Activated T-cell treated with anti-CD3 and anti-CD28 coated beads, Interleukin-2, amount 50 U/mL, for 24 hours (primary cell): ENCODE measurements around the gene NOXA1.
"Not testable (repeated sequence)": the region's sequence is repeated elsewhere in the genome, so short reads cannot be mapped to it uniquely, and the experiment has no call there.

Source experiments
- DNase-seq: peaks from one replicate; pipeline ENCODE4 v3.0.0-alpha.2; 2020
- H3K27ac Mint-ChIP-seq: 2 replicates; pipeline ENCODE4 v1.8.0; 2020; ENCODE audit warnings: mild to moderate bottlenecking, mixed read lengths
- H3K27me3 Mint-ChIP-seq: 2 replicates; pipeline ENCODE4 v1.8.0; 2020; ENCODE audit warnings: mixed read lengths
- H3K36me3 Mint-ChIP-seq: 2 replicates; pipeline ENCODE4 v1.8.0; 2020; ENCODE audit warnings: low read depth, mixed read lengths
- H3K4me1 Mint-ChIP-seq: 2 replicates; pipeline ENCODE4 v1.8.0; 2020; ENCODE audit warnings: low read depth, mixed read lengths
- H3K4me3 Mint-ChIP-seq: 2 replicates; pipeline ENCODE4 v1.8.0; 2020; ENCODE audit warnings: mild to moderate bottlenecking, moderate library complexity, mixed read lengths
- H3K9me3 Mint-ChIP-seq: 2 replicates; pipeline ENCODE4 v1.8.0; 2020; ENCODE audit warnings: mixed read lengths

The NOXA1 gene, protein sequence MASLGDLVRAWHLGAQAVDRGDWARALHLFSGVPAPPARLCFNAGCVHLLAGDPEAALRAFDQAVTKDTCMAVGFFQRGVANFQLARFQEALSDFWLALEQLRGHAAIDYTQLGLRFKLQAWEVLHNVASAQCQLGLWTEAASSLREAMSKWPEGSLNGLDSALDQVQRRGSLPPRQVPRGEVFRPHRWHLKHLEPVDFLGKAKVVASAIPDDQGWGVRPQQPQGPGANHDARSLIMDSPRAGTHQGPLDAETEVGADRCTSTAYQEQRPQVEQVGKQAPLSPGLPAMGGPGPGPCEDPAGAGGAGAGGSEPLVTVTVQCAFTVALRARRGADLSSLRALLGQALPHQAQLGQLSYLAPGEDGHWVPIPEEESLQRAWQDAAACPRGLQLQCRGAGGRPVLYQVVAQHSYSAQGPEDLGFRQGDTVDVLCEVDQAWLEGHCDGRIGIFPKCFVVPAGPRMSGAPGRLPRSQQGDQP

DNA sequence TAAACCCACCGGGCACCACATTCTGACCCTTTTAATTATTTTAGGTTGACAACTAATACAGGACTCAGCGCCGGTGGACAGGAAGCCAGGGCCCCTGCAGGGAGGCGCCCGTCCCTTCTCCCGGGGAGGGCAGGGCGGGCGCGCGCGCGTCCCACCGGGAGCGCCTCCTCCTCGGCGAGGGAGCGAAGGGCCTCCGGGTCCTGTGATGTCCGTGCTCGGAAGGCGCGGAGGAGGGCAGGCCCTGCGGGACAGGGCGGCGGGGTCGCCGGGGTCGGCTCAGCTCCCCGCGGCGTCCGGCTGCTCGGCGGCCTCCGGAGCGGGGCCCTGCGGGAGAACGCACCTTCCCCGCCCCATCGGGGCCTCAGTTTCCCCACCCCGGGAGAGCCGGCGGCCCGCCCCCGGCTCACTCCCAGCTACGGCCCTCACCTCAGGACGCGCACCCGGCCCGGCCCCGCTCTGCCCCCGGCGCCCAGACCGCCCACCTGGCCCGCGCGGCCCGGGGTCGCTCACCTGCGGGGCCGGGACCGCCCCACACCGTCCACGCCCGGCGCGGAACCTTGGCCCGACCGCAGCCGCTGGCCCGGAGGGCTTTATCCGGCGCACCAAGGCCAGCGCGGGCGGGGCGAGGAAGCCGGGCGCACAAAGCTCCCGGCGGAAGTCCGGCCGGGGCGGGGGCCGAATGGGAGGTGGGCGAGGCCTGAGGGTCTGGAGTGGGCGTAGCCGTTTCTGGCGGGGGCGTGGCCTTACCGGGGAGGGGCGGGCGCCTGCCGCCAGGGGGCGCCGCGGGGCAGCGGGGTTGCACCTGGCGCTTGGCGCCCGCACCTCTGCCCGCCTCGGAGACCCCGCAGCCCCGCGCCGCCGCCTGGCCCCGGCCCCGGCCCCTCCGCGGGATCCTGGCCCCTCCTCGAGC lies at the start of gene NOXA1, which contains the start of gene EXD3:
Gene NOXA1 (plus strand): TSS at position 790 of the 910 bp plus-strand sequence. CDS start 137 bp downstream, outside the sequence.
Gene EXD3 (minus strand): TSS at position 559 of the 910 bp plus-strand sequence. CDS start 27,805 bp downstream, outside the sequence.
- peaks cover 19% of the 10 kb centered on the region for H3K4me1 Mint-ChIP-seq
- peak within 1 kb of the TSS; percentile 86 for H3K4me3 Mint-ChIP-seq
- H3K36me3 Mint-ChIP-seq = peaks cover 14% of the 10 kb centered on the region
- peak; percentile 98 for DNase-seq
- H3K27ac Mint-ChIP-seq = peak within 1 kb of the TSS; percentile 70
- no peaks in the 10 kb centered on the region for H3K9me3 Mint-ChIP-seq
- H3K27me3 Mint-ChIP-seq = no peaks in the 10 kb centered on the region

DNA sequence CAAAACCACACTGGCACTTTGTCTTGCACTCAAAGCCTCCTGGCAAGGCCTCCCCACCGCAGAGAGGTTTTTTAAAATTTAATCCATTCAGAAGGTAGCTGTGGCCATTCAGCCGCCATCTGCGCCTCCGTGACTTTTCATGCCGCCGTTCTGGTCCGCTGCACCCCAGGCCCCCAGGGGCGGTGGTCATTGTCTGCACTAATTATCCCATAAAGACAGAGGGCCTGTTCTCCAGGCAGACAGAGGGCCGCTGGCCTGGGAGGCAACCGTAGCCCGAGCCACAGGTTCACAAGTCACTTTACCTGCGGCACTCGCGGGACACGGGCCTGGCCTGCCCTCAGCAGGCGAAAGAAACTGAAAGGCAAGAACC lies 49.6 kb upstream of the NOXA1 start:
- H3K27me3 Mint-ChIP-seq = no peaks in the 10 kb centered on the region
- DNase-seq = no peak
- no peak overlapping the region for H3K4me3 Mint-ChIP-seq
- H3K9me3 Mint-ChIP-seq = no peaks in the 10 kb centered on the region
- H3K4me1 Mint-ChIP-seq = no peaks in the 10 kb centered on the region
- H3K36me3 Mint-ChIP-seq = no peaks in the 10 kb centered on the region
- H3K27ac Mint-ChIP-seq = no peak overlapping the region

DNA sequence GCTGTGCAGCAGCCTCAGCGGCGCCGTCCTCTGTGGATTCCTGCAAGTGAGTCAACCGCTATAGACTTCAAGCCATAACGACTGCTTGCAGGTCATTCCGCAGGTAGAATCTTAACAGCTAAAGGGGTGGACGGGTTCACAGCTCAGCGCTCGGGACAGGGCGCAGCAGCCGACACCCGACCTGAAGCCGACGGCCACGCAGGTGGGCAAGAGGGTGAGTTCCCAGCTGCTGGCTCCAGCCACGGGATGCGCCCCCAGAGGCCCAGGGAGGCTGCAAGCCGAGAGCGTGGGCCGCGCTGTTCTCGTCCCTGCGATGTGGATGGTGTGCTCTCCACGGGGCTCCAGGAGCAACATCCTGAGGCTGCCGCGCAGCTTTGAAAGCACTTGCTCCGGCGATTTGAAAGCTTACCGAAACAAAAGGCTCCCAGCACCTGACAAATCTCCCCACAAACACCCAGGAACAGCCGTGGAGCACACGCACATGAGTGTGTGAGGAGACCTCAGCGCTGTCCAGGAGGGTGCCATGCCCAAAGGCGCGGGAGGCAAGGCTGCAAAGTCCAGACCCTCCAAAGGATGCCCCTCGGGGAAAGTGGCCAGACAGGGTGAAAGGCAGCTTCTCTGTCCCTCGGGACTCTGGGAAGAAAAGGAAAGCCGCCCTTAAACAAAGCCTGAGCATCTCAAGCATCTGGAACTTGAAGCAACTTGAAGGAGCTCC lies 48.9 kb upstream of the NOXA1 start:
- DNase-seq = no peak
- Mint-ChIP-seq H3K4me3 (no peak overlapping the region), H3K4me1 (no peaks in the 10 kb centered on the region), H3K27ac (no peak overlapping the region), H3K36me3 (no peaks in the 10 kb centered on the region), H3K27me3 (no peaks in the 10 kb centered on the region), H3K9me3 (no peaks in the 10 kb centered on the region)

DNA sequence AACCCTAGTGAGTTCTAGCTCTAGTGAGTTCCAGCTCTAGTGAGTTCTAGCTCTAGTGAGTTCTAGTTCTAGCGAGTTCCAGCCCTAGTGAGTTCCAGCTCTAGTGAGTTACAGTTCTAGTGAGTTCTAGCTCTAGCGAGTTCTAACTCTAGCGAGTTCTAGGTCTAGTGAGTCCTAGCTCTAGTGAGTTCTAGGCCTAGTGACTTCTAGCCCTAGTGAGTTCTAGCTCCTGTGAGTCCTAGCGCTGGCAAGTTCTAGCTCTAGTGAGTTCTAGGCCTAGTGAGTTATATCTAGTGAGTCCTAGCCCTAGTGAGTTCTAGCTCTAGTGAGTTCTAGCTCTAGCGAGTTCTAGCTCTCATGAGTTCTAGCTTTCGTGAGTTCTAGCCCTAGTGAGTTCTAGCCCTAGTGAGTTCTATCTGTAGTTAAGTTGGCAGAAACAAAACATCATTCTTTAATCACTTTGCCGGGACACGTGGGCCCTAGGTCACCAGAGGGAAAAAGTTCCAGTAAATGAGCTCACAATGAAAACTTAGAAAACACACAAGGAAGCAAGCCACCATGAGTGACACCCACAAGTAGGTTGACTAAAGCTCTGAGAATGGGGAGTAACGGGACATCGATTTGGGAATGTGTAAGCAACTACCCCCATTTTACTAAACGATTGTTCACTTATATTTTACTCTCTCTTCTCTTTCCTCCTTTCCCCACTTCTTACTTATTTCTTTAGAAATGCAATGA lies 47.7 kb upstream of the NOXA1 start:
- H3K27me3 Mint-ChIP-seq = no peaks in the 10 kb centered on the region
- no peak for DNase-seq
- no peaks in the 10 kb centered on the region for H3K9me3 Mint-ChIP-seq
- no peaks in the 10 kb centered on the region for H3K36me3 Mint-ChIP-seq
- H3K4me1 Mint-ChIP-seq = no peaks in the 10 kb centered on the region
- no peak overlapping the region for H3K4me3 Mint-ChIP-seq
- no peak overlapping the region for H3K27ac Mint-ChIP-seq

DNA sequence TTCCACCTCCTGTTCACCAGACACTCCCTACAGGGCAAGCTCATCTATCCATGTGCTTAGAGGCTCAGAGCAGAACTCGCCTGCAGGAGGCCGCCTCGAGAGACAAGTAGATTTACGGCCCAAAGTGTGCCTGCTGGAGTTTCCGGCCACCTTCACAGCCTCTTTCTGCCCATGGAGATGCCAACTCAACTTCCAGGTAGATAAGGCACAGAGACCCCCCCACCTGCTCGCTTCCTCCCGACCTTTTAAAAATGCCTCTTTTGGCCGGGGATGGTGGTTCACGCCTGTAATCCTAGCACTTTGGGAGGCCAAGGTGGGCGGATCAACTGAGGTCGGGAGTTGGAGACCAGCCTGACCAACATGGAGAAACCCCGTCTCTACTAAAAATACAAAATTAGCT lies 46.8 kb upstream of the NOXA1 start:
- Mint-ChIP-seq H3K36me3 (no peaks in the 10 kb centered on the region), H3K27ac (no peak overlapping the region), H3K4me1 (no peaks in the 10 kb centered on the region), H3K27me3 (no peaks in the 10 kb centered on the region), H3K9me3 (no peaks in the 10 kb centered on the region), H3K4me3 (no peak overlapping the region)
- no peak for DNase-seq

DNA sequence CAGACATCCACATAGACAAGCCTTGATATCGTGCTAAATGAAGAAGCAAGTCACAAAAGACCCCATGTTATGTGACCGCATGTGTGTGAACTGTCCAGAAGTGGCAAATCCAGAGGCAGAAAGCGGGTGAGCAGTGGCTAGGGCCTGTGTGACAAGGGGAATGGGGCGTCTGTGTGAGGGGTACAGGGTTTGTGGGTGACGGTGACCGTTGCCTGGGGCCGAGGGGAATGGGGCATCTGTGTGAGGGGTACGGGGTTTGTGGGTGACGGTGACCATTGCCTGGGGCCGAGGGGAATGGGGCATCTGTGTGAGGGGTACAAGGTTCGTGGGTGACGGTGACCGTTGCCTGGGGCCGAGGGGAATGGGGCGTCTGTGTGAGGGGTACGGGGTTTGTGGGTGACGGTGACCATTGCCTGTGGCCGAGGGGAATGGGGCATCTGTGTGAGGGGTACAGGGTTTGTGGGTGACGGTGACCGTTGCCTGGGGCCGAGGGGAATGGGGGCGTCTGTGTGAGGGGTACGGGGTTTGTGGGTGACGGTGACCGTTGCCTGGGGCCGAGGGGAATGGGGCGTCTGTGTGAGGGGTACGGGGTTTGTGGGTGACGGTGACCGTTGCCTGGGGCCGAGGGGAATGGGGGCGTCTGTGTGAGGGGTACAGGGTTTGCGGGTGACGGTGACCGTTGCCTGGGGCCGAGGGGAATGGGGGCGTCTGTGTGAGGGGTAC lies 44.3 kb upstream of the NOXA1 start:
- not testable (repeated sequence) for H3K4me1 Mint-ChIP-seq, H3K9me3 Mint-ChIP-seq, DNase-seq, H3K4me3 Mint-ChIP-seq, H3K36me3 Mint-ChIP-seq, H3K27ac Mint-ChIP-seq, H3K27me3 Mint-ChIP-seq

DNA sequence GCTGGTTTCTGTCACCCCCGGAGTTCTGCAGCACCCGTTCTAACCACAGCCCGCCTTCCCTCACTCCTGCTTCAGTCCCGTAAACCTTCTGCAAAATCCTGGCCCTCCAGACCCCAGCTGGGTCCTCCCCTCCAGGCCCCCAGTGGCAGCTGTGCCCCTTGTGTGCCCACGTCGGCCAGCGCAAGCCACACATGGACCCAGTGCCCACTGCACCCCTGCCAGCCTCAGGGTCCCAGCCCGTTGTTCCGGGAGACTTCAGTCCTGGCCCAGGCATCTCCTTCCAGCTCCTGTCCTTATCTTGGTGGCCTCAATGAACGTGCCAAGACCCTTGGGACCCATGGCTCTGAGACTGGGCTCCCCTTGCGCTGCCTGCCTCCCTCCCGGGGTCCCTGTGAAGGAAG lies 43.4 kb upstream of the NOXA1 start:
- H3K4me1 Mint-ChIP-seq = no peaks in the 10 kb centered on the region
- no peak for DNase-seq
- no peaks in the 10 kb centered on the region for H3K27me3 Mint-ChIP-seq
- no peaks in the 10 kb centered on the region for H3K36me3 Mint-ChIP-seq
- no peaks in the 10 kb centered on the region for H3K9me3 Mint-ChIP-seq
- no peak overlapping the region for H3K27ac Mint-ChIP-seq
- H3K4me3 Mint-ChIP-seq = no peak overlapping the region

DNA sequence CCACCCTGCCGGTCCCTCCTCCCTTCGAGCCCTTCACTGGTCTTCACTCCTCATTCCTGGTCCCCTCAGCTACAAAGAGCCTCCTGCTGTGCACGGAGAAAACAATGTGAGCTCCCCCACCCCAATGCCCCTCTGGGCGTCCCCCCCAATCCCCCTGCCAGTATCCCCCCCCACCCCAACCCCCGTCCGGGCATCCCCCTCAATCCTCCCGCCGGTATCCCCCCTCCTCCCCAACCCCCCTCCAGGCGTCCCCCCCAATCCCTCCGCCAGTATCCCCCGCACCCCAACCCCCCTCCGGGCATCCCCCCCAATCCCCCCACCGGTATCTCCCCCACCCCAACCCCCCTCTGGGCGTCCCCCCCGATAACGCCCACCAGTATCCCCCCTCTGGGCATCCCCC lies 43.0 kb upstream of the NOXA1 start:
- H3K9me3 Mint-ChIP-seq = no peaks in the 10 kb centered on the region
- H3K4me1 Mint-ChIP-seq = no peaks in the 10 kb centered on the region
- H3K36me3 Mint-ChIP-seq = no peaks in the 10 kb centered on the region
- H3K27me3 Mint-ChIP-seq = no peaks in the 10 kb centered on the region
- DNase-seq = no peak
- no peak overlapping the region for H3K4me3 Mint-ChIP-seq
- no peak overlapping the region for H3K27ac Mint-ChIP-seq

DNA sequence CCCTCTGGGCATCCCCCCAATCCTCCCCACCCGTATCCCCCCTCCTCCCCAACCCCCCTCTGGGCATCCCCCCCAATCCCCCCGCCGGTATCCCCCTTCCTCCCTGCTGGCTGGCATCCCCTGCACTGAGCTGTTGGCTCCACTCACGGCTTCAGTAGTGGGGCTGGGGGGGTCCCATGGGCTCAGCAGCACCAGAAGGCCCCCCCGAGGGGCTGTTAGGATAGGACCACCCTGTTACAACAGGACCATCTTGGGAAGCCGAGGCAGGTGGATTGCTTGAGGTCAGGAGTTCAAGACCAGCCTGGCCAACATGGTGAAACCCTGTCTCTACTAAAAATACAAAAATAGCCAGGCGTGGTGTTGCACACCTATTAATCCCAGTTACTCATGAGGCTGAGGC lies 42.6 kb upstream of the NOXA1 start:
- Mint-ChIP-seq H3K27ac (no peak overlapping the region), H3K4me1 (no peaks in the 10 kb centered on the region), H3K27me3 (no peaks in the 10 kb centered on the region), H3K36me3 (no peaks in the 10 kb centered on the region), H3K4me3 (no peak overlapping the region), H3K9me3 (no peaks in the 10 kb centered on the region)
- DNase-seq = no peak

DNA sequence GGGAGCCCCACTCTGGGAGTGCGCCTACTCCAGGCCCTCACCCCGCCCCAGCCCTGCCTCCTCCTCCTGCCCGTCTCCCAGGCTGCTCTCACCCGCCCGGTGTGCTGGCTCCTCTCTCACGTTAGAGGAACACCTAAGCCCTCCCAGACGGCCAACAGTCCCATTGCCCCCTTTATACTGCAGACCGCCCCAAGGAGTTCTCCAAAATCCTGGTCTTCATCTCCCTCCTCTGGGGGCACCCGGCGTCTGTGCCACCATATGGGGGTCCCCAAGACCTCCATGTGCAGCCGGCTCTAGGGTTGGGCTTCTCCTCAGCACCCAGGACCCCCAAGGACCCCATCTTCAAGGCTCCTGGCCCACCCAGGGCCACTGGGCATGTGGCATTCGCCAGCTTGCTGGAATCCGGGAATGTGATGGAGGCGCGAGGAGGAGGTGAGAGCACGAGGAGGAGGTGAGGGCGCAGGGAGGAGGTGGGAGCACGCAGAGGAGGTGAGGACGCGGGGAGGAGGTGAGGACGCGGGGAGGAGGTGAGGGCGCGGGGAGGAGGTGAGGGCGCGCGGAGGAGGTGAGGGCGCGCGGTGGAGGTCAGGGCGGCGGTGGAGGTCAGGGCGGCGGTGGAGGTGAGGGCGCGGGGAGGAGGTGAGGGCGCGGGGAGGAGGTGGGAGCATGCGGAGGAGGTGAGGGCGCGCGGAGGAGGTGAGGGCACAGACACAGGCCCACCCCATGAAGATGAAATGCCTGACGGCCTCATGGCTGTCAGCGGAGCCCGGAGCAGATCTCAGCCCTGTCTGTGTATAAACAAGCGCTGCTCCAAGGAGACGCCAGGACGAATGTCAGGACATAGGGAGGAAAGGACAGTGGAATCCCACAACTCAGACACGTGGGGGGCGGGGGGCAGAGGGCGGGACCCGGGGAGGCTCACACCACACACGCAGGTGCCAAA lies 41.4 kb upstream of the NOXA1 start:
- H3K27ac Mint-ChIP-seq = no peak overlapping the region
- H3K36me3 Mint-ChIP-seq = no peaks in the 10 kb centered on the region
- peaks cover 4% of the 10 kb centered on the region for H3K4me1 Mint-ChIP-seq
- no peak for DNase-seq
- H3K4me3 Mint-ChIP-seq = no peak overlapping the region
- H3K27me3 Mint-ChIP-seq = no peaks in the 10 kb centered on the region
- H3K9me3 Mint-ChIP-seq = no peaks in the 10 kb centered on the region

DNA sequence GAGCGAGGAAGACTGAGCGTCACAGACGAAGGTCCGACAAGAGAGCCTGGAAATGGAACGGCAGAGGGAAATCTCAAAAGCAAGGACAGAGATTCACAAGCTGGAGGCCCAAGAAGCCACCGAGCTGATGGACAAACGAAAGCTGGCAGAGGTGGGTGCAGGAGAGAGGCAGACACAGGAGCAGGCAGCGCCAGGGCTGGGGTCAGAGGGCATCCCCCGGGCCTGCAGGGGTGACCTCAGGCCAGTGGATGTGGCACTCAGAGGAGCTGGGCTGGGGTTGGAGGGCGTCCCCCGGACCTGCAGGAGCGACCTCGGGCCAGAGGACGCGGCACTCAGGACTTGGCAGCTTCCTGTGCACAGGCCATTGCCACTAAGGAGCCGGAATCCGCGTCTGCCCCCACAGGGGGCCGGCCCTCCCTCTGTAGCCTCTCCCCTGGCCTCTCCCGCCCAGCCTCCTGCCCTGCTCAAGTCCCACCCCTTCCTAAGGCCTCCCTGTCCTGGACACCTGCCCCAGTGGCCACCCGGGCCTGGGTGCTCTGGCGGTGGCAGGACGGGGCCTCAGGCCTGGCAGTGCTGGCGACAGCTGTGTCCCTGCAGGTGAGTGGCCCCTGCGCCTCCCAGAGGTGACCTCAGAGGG lies 40.6 kb upstream of the NOXA1 start:
- Mint-ChIP-seq H3K27me3 (no peaks in the 10 kb centered on the region), H3K4me1 (peaks cover 11% of the 10 kb centered on the region), H3K9me3 (no peaks in the 10 kb centered on the region), H3K4me3 (no peak overlapping the region), H3K36me3 (no peaks in the 10 kb centered on the region), H3K27ac (no peak overlapping the region)
- DNase-seq = no peak

DNA sequence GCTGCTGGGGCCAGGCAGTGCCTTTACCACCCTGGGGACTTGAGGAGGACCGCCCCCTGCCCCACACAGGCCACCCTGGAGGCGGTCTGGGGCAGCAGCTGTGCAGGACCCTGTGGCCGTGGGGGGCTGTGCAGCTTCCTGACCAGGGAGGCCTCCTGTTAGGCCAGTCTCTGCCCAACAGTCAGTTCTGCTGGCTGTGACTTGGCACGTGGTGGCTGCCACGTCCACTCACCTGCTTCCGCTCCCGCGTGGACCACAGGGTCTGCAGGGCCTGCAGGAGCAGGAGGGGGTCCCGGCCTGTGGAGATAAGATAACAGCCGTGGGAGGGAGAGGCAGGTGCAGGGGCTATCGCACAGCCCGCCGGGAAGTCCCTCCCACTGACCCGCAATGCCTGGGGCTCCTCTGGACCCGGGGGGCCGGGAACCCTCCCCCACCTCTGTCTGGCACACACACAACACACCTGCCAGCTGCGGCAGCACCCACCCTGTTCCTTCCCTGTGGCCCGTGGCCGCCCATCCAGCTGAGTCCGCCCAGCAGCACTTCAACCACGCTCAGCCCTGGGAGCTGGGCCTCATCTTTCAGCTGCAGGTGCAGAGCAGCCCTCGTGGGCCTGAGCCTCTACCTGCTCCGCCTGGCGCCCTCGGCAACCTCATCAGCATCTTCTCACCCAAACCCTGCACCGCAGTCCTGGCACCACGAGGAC lies 40.0 kb upstream of the NOXA1 start:
- DNase-seq = no peak
- no peaks in the 10 kb centered on the region for H3K36me3 Mint-ChIP-seq
- no peak overlapping the region for H3K4me3 Mint-ChIP-seq
- no peaks in the 10 kb centered on the region for H3K9me3 Mint-ChIP-seq
- H3K27me3 Mint-ChIP-seq = no peaks in the 10 kb centered on the region
- H3K4me1 Mint-ChIP-seq = peaks cover 16% of the 10 kb centered on the region
- H3K27ac Mint-ChIP-seq = no peak overlapping the region
